ENCODE measurements around the gene NTNG1. TPM values are rescaled to one million over a fixed set of nuclear protein-coding genes. Genes with fewer than 3 reads are reported as not detected.

The NTNG1 gene
- total and polyA plus RNA-seq, 5 donors from 2014 or later, result not detected

GRCh38 chr1:107362468-107363140, 221.8 kb downstream of the NTNG1 start:
- no peaks in the 10 kb centered on the region for H3K4me1 Mint-ChIP-seq
- DNase-seq, result no peak
- H3K4me3 ChIP-seq (ENCODE audit: low read depth, low read length), result no peak overlapping the region
- H3K27me3 ChIP-seq (ENCODE audit: control insufficient read depth, insufficient read depth, low read length), result no peaks in the 10 kb centered on the region
- H3K36me3 Mint-ChIP-seq, result no peaks in the 10 kb centered on the region
- no peaks in the 10 kb centered on the region for H3K27me3 Mint-ChIP-seq
- H3K4me1 ChIP-seq (ENCODE audit: control insufficient read depth, insufficient read depth, low read length, poor library complexity, severe bottlenecking), result no peaks in the 10 kb centered on the region
- H3K36me3 ChIP-seq (ENCODE audit: control insufficient read depth, insufficient read depth, low read length), result no peaks in the 10 kb centered on the region
- H3K27ac ChIP-seq (ENCODE audit: insufficient read depth, low read length, poor library complexity, severe bottlenecking), result no peak overlapping the region
- ATAC-seq (ENCODE audit: low read depth in 2 of 2), result no peak
- H3K9me3 ChIP-seq (ENCODE audit: control insufficient read depth in 2 of 2, low read length in 2 of 2), result no peaks in the 10 kb centered on the region
- no peak overlapping the region for H3K4me3 Mint-ChIP-seq
- peaks cover 0 to 1% (median 0%) of the 10 kb centered on the region in 7 donors for H3K9me3 Mint-ChIP-seq
- no peak overlapping the region for H3K27ac Mint-ChIP-seq

GRCh38 chr1:107363154-107363553, 222.3 kb downstream of the NTNG1 start:
- Mint-ChIP-seq H3K27ac (no peak overlapping the region), H3K9me3 (peaks cover 0 to 1% (median 0%) of the 10 kb centered on the region in 7 donors), H3K36me3 (no peaks in the 10 kb centered on the region), H3K4me3 (peak overlapping the region in 1 of 4 donors; percentile 66), H3K4me1 (no peaks in the 10 kb centered on the region), H3K27me3 (no peaks in the 10 kb centered on the region)
- Histone ChIP-seq H3K4me3 (ENCODE audit: low read depth, low read length) (no peak overlapping the region), H3K4me1 (ENCODE audit: control insufficient read depth, insufficient read depth, low read length, poor library complexity, severe bottlenecking) (no peaks in the 10 kb centered on the region), H3K27ac (ENCODE audit: insufficient read depth, low read length, poor library complexity, severe bottlenecking) (no peak overlapping the region), H3K27me3 (ENCODE audit: control insufficient read depth, insufficient read depth, low read length) (no peaks in the 10 kb centered on the region), H3K9me3 (ENCODE audit: control insufficient read depth in 2 of 2, low read length in 2 of 2) (no peaks in the 10 kb centered on the region), H3K36me3 (ENCODE audit: control insufficient read depth, insufficient read depth, low read length) (no peaks in the 10 kb centered on the region)
- DNase-seq, result no peak
- no peak for ATAC-seq (ENCODE audit: low read depth in 2 of 2)

- H3K4me1 ChIP-seq (ENCODE audit: control insufficient read depth, insufficient read depth, low read length, poor library complexity, severe bottlenecking), result no peaks in the 10 kb centered on the region
- no peak overlapping the region for H3K4me3 Mint-ChIP-seq
- DNase-seq (no peak), ATAC-seq (ENCODE audit: low read depth in 2 of 2) (no peak)
- H3K27me3 Mint-ChIP-seq, result no peaks in the 10 kb centered on the region
- peaks cover 0 to 2% (median 0%) of the 10 kb centered on the region in 7 donors for H3K9me3 Mint-ChIP-seq
- no peak overlapping the region for H3K4me3 ChIP-seq (ENCODE audit: low read depth, low read length)
- no peak overlapping the region for H3K27ac ChIP-seq (ENCODE audit: insufficient read depth, low read length, poor library complexity, severe bottlenecking)
- no peaks in the 10 kb centered on the region for H3K36me3 ChIP-seq (ENCODE audit: control insufficient read depth, insufficient read depth, low read length)
- H3K4me1 Mint-ChIP-seq, result no peaks in the 10 kb centered on the region
- no peaks in the 10 kb centered on the region for H3K36me3 Mint-ChIP-seq
- H3K27me3 ChIP-seq (ENCODE audit: control insufficient read depth, insufficient read depth, low read length), result no peaks in the 10 kb centered on the region
- H3K27ac Mint-ChIP-seq, result no peak overlapping the region
- H3K9me3 ChIP-seq (ENCODE audit: control insufficient read depth in 2 of 2, low read length in 2 of 2), result no peaks in the 10 kb centered on the region
Measured at GRCh38 chr1:107365527-107366240, 224.8 kb downstream of the NTNG1 start.

GRCh38 chr1:107378426-107378825, 237.6 kb downstream of the NTNG1 start:
- no peak for DNase-seq
- peaks cover 0 to 6% (median 0%) of the 10 kb centered on the region in 7 donors for H3K9me3 Mint-ChIP-seq

GRCh38 chr1:107378866-107379265, 238.0 kb downstream of the NTNG1 start:
- ATAC-seq (ENCODE audit: low read depth in 2 of 2), result no peak
- Histone ChIP-seq H3K27ac (ENCODE audit: insufficient read depth, low read length, poor library complexity, severe bottlenecking) (no peak overlapping the region), H3K27me3 (ENCODE audit: control insufficient read depth, insufficient read depth, low read length) (no peaks in the 10 kb centered on the region), H3K9me3 (ENCODE audit: control insufficient read depth in 2 of 2, low read length in 2 of 2) (no peaks in the 10 kb centered on the region), H3K4me1 (ENCODE audit: control insufficient read depth, insufficient read depth, low read length, poor library complexity, severe bottlenecking) (no peaks in the 10 kb centered on the region), H3K36me3 (ENCODE audit: control insufficient read depth, insufficient read depth, low read length) (no peaks in the 10 kb centered on the region), H3K4me3 (ENCODE audit: low read depth, low read length) (no peak overlapping the region)
- H3K27ac Mint-ChIP-seq, result no peak overlapping the region
- H3K9me3 Mint-ChIP-seq, result peaks cover 0 to 6% (median 0%) of the 10 kb centered on the region in 7 donors
- DNase-seq, result no peak
- H3K27me3 Mint-ChIP-seq, result no peaks in the 10 kb centered on the region
- no peaks in the 10 kb centered on the region for H3K36me3 Mint-ChIP-seq
- no peak overlapping the region for H3K4me3 Mint-ChIP-seq
- H3K4me1 Mint-ChIP-seq, result no peaks in the 10 kb centered on the region

More at GRCh38 chr1:107378426-107378825, 237.6 kb downstream of the NTNG1 start:
- Histone ChIP-seq H3K27ac (ENCODE audit: insufficient read depth, low read length, poor library complexity, severe bottlenecking) (no peak overlapping the region), H3K27me3 (ENCODE audit: control insufficient read depth, insufficient read depth, low read length) (no peaks in the 10 kb centered on the region), H3K4me1 (ENCODE audit: control insufficient read depth, insufficient read depth, low read length, poor library complexity, severe bottlenecking) (no peaks in the 10 kb centered on the region), H3K4me3 (ENCODE audit: low read depth, low read length) (no peak overlapping the region), H3K36me3 (ENCODE audit: control insufficient read depth, insufficient read depth, low read length) (no peaks in the 10 kb centered on the region), H3K9me3 (ENCODE audit: control insufficient read depth in 2 of 2, low read length in 2 of 2) (no peaks in the 10 kb centered on the region)
- H3K27ac Mint-ChIP-seq, result no peak overlapping the region
- H3K27me3 Mint-ChIP-seq, result no peaks in the 10 kb centered on the region
- no peaks in the 10 kb centered on the region for H3K36me3 Mint-ChIP-seq
- no peak overlapping the region for H3K4me3 Mint-ChIP-seq
- no peaks in the 10 kb centered on the region for H3K4me1 Mint-ChIP-seq
- ATAC-seq (ENCODE audit: low read depth in 2 of 2), result no peak

GRCh38 chr1:107379826-107380225, 239.0 kb downstream of the NTNG1 start:
- H3K4me1 ChIP-seq (ENCODE audit: control insufficient read depth, insufficient read depth, low read length, poor library complexity, severe bottlenecking), result no peaks in the 10 kb centered on the region
- H3K27me3 Mint-ChIP-seq, result no peaks in the 10 kb centered on the region
- DNase-seq (no peak), ATAC-seq (ENCODE audit: low read depth in 2 of 2) (no peak)
- H3K27ac Mint-ChIP-seq, result no peak overlapping the region
- H3K36me3 Mint-ChIP-seq, result no peaks in the 10 kb centered on the region
- H3K9me3 Mint-ChIP-seq, result peaks cover 0 to 6% (median 0%) of the 10 kb centered on the region in 7 donors
- no peaks in the 10 kb centered on the region for H3K27me3 ChIP-seq (ENCODE audit: control insufficient read depth, insufficient read depth, low read length)
- H3K27ac ChIP-seq (ENCODE audit: insufficient read depth, low read length, poor library complexity, severe bottlenecking), result no peak overlapping the region
- no peaks in the 10 kb centered on the region for H3K9me3 ChIP-seq (ENCODE audit: control insufficient read depth in 2 of 2, low read length in 2 of 2)
- no peak overlapping the region for H3K4me3 ChIP-seq (ENCODE audit: low read depth, low read length)
- no peaks in the 10 kb centered on the region for H3K4me1 Mint-ChIP-seq
- H3K4me3 Mint-ChIP-seq, result no peak overlapping the region
- no peaks in the 10 kb centered on the region for H3K36me3 ChIP-seq (ENCODE audit: control insufficient read depth, insufficient read depth, low read length)

- no peak for ATAC-seq (ENCODE audit: low read depth in 2 of 2)
Measured at GRCh38 chr1:107389410-107390396, 248.9 kb downstream of the NTNG1 start.

More at GRCh38 chr1:107389410-107390396, 248.9 kb downstream of the NTNG1 start:
- H3K27me3 ChIP-seq (ENCODE audit: control insufficient read depth, insufficient read depth, low read length), result no peaks in the 10 kb centered on the region
- H3K27me3 Mint-ChIP-seq, result no peaks in the 10 kb centered on the region
- H3K9me3 ChIP-seq (ENCODE audit: control insufficient read depth in 2 of 2, low read length in 2 of 2), result no peaks in the 10 kb centered on the region
- peaks cover 0 to 3% (median 0%) of the 10 kb centered on the region in 7 donors for H3K9me3 Mint-ChIP-seq
- DNase-seq, result no peak
- H3K4me3 ChIP-seq (ENCODE audit: low read depth, low read length), result no peak overlapping the region
- H3K27ac ChIP-seq (ENCODE audit: insufficient read depth, low read length, poor library complexity, severe bottlenecking), result no peak overlapping the region
- no peaks in the 10 kb centered on the region for H3K36me3 ChIP-seq (ENCODE audit: control insufficient read depth, insufficient read depth, low read length)
- no peaks in the 10 kb centered on the region for H3K4me1 Mint-ChIP-seq
- no peak overlapping the region for H3K27ac Mint-ChIP-seq
- no peaks in the 10 kb centered on the region for H3K36me3 Mint-ChIP-seq
- no peak overlapping the region for H3K4me3 Mint-ChIP-seq
- no peaks in the 10 kb centered on the region for H3K4me1 ChIP-seq (ENCODE audit: control insufficient read depth, insufficient read depth, low read length, poor library complexity, severe bottlenecking)
